Mammary epithelial cell (primary cell): Measurements from ENCODE around the gene ARID1B.

Source experiments
- CTCF ChIP-seq, 2 donors: IDR thresholded peaks in 1 of 2; conservative IDR thresholded peaks in 1 of 2; 2 replicates each; pipeline ENCODE4 v1.5.1; 2011 to 2012; ENCODE audit warnings: inconsistent platforms in 2 of 2, low read length in 2 of 2, mild to moderate bottlenecking in 2 of 2, control low read depth in 1 of 2, low read depth in 1 of 2; ENCODE audit not compliant: insufficient read depth in 1 of 2; ENCODE audit errors: extremely low read depth in 1 of 2
- EZH2 ChIP-seq: IDR thresholded peaks from 2 replicates; pipeline ENCODE4 v1.6.1; 2012; ENCODE audit warnings: low read length, inconsistent platforms, borderline replicate concordance

- no peak for TF ChIP-seq CTCF (conservative IDR thresholded peaks at IDR 0.05 in 1 of 2, IDR thresholded peaks at IDR 0.05 in 1 of 2; ENCODE audit: extremely low read depth in 1 of 2, insufficient read depth in 1 of 2, low read depth in 1 of 2, low read length in 2 of 2)
- TF ChIP-seq EZH2: no peak
These were observed 135.3 kb downstream of the ARID1B start for GRCh38 chr6:156912431-156912830.
